Measurements from ENCODE around the gene WNK2.

The WNK2 gene

DNA sequence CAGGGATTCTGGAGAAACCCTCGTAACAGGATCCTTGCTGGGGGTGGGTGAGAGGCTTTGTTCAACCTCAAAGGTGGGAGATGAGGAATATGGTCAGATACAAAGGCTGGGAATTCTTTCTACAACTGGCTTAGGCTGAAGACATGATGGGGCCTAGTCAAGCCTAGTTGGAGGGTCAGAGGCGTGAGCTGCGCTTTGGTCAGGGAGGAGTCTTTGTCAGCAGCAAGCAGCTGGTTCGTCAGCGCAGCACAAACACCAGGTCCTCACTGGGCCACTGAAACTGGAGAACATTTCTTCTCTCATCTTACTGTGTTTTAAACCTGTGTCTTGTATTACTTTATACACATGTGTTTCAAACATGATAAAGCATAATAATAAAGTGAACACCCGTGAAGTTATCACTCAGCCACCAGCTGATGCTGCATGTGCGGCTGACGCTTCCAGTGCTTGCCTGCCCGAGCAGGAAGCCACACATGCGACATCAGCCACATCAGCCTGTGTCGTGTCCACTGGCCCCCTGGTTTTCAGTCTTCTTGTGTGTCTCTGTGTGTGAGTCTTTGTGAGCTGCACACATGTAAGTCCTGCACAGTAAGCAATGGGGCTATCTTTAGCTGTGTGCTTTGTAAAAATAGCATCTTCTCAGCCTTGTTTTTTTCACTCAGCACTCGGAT, 81.5 kb downstream of the WNK2 start:
- no peak for DNase-seq (ENCODE audit: low read depth in 1 of 2, low spot score in 1 of 2)

GRCh38 chr9:93265972-93266371, 82.0 kb downstream of the WNK2 start:
- DNase-seq (ENCODE audit: low read depth in 1 of 2, low spot score in 1 of 2) = no peak

GRCh38 chr9:93266521-93267001, 82.6 kb downstream of the WNK2 start:
- no peak for DNase-seq (ENCODE audit: low read depth in 1 of 2, low spot score in 1 of 2)

- DNase-seq (ENCODE audit: low read depth in 1 of 2, low spot score in 1 of 2) = no peak
Measured at GRCh38 chr9:93267091-93267541, 83.2 kb downstream of the WNK2 start.

DNA sequence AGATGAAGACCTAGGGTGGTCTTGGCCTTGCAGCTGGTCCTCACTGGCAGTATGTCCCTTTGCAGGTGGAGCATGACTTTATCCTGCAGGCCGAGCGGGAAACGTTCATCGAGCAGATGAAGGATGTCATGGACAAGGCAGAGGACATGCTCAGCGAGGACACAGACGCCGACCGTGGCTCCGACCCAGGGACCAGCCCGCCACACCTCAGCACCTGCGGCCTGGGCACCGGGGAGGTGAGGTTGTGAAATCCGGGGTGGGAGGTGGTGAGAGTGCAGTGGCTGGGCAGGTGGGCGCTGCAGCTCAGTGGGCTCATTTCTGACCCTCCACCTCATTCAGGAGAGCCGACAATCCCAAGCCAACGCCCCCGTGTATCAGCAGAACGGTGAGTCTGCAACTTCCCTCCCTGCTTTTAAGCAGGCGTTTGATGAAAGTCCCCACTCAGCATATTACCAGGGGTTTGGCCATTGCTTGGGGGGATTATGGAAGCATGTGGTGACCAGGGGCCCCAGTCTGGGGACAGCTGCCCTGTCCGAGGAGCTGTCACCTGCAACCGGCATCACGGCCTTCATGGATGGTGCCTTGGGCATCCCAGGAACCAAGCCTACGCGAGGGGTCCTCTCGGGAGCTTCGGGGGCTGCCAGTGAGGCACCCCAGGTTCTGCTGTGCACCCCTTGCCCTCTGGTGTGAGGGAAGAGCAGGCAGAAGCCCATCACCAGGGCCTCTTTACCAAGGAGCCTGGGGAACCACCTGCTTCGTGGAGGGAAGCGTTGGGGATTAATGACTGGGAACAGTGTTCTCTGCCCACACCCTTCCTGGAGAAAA, 84.0 kb downstream of the WNK2 start:
- DNase-seq (ENCODE audit: low read depth in 1 of 2, low spot score in 1 of 2) = no peak

DNA sequence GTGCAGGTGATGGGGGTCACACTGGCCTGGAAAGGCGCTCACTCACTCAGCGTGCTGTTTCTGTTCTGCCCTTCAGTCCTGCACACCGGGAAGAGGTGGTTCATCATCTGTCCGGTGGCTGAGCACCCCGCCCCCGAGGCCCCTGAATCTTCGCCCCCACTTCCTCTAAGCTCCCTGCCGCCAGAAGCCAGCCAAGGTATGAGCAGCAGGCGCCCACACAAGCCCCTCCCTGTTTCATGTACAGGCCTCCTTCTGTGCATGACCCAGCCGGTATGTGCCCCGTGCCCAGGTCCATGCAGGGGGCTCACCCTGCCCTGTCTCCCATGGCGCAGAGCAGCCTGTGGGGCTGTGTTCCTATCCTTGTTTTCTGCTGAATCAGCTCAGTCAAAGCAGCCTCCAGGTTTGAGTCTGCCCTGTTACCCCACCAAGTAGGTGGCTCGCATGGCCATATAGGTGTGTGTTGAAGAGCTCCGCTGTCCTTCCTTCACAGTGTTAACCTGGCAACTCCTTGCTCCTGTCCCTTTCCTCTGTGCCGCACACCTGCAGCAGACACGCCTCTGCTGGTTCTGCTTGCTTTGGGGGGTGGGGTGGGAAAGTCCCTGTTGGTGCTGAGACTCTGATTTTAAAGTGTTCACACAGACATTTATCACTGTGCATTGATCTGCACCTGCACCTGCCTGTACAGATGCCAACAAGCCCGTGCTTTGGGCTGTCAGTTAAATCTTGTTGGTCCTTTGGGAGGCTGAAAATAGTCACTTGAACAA, 84.8 kb downstream of the WNK2 start:
- no peak for DNase-seq (ENCODE audit: low read depth in 1 of 2, low spot score in 1 of 2)

DNA sequence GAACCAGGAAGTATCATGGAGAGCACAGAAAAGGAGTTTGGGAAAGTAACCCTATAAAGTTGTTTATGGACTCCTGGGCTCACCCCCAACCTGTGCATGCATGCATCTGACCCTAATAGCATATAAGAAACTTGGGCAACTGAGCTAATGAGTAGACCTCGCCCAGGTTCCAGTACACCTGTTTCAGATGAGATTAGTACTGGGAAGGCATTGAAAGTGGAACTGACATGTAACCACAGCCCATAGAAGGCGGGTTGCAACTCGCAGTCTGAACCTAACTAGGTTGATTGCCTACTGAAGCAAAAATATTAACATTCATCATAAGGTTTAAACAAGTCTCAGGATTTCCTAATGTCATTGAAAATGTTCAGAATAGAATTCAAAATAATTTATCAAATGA, 87.0 kb downstream of the WNK2 start:
- no peak for DNase-seq (ENCODE audit: low read depth in 1 of 2, low spot score in 1 of 2)

DNA sequence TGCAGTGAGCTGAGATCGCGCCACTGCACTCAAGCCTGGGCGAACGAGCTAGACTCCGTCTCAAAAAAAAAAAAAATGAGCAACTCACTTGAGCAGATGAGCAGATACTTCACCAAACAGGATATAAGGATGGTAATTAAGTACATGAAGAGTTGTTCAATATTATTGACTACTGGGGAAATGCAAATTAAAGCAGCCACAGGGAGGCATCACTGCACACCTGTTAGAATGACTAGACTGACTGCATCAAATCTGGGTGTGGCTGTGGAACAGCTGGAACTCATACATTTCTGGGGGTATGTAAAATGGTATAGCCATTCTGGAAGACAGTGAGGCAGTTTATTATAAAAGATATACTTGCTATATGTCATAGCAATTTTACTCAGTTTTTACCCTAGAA, 93.0 kb downstream of the WNK2 start:
- DNase-seq (ENCODE audit: low read depth in 1 of 2, low spot score in 1 of 2) = no peak

DNA sequence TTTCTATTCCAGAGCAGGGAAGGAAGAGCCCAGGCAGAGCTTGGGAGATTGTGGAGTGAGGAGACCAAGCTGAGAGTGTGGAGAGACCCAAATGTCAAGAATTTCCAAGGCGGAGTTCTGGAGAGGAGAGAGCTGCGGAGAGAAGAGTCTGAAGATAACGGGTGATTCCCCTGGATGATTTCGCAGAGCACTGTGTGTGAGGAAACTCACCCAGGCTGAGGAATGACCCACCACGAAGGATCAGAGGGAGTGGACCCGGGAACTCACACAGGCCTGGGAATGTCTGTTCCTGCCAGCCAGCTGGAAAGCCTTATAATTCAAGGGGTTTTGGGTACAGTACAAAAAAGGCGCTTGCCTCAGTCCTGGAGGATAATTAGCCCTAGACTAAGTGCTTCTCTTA, 94.2 kb downstream of the WNK2 start:
- DNase-seq (ENCODE audit: low read depth in 1 of 2, low spot score in 1 of 2) = no peak

DNA sequence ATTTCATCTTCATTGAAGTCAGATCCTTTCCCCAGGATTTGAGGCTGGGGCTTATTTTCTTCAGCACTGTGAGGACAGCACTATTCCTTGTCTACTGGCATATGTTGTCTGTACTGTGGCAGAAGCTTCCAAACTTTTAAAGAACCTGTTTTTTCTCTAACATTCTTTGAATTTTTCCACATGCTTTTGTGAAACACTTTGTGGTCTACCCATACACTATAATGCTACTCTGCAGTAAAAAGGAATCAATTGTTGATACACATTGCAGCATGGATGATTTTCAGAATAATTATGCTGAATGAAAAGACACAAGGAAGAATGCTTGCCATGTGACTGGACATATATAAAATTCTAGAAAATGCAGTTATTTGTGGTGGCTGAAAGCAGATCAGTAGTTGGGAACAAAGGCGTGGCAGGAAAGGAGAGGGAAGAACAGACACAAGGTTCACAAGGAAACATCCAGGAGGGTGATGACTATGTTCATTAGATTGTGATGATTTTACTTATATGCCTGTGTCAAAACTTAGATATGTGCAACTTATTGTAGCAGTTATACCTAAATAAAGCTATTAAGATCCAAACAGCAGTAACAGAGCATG, 96.8 kb downstream of the WNK2 start:
- DNase-seq (ENCODE audit: low read depth in 1 of 2, low spot score in 1 of 2) = no peak

- DNase-seq (ENCODE audit: low read depth in 1 of 2, low spot score in 1 of 2) = no peak
Measured at GRCh38 chr9:93286252-93287188, 102.6 kb downstream of the WNK2 start.

DNA sequence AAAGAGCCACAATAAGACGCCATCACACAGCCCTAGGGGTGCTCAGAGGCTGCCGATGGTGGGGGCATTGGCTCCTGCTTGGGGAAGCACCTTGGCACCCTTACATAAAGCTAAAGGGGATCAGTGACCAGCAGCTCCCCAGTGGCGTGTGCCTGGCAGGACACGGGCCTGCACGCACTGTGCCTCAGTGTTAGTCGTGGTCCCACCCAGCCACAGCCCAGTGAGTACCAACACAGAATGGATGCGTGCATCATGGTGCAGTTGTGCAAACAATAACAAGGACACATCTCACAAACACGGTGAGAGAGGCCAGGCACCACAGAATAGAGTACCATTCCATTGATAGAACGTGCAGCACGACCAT, 103.2 kb downstream of the WNK2 start:
- DNase-seq (ENCODE audit: low read depth in 1 of 2, low spot score in 1 of 2) = no peak

GRCh38 chr9:93287593-93287992, 103.7 kb downstream of the WNK2 start:
- DNase-seq (ENCODE audit: low read depth in 1 of 2, low spot score in 1 of 2) = no peak

GRCh38 chr9:93288341-93288740, 104.4 kb downstream of the WNK2 start:
- DNase-seq (ENCODE audit: low read depth in 1 of 2, low spot score in 1 of 2) = no peak

DNA sequence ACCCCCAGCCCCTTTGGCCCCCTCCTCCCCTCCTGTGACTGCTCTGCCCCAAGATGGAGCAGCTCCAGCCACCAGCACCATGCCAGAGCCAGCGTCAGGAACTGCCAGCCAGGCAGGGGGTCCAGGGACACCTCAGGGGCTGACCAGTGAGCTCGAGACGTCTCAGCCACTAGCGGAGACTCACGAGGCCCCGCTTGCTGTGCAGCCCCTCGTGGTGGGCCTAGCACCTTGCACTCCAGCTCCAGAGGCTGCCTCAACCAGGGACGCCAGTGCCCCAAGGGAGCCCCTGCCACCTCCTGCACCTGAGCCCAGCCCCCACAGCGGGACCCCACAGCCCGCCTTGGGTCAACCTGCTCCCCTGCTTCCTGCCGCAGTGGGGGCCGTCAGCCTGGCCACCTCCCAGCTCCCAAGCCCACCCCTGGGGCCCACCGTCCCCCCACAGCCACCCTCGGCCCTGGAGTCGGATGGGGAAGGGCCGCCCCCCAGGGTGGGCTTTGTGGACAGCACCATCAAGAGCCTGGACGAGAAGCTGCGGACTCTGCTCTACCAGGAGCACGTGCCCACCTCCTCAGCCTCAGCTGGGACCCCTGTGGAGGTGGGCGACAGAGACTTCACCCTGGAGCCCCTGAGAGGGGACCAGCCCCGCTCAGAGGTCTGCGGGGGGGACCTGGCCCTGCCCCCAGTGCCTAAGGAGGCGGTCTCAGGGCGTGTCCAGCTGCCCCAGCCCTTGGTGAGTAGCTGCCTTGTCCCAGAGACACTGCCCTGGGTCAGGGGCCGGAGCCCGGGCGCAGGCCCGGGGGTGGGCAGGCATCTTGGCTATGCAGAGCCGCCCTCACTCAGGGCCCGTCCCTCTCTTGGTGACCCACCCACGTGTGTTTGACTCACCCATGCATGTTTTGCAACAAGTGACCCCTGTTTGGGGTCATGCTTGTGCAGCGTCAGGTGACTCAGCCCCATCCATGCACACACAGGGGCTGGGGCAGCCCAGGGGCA, 105.2 kb downstream of the WNK2 start:
- DNase-seq (ENCODE audit: low read depth in 1 of 2, low spot score in 1 of 2) = no peak

DNA sequence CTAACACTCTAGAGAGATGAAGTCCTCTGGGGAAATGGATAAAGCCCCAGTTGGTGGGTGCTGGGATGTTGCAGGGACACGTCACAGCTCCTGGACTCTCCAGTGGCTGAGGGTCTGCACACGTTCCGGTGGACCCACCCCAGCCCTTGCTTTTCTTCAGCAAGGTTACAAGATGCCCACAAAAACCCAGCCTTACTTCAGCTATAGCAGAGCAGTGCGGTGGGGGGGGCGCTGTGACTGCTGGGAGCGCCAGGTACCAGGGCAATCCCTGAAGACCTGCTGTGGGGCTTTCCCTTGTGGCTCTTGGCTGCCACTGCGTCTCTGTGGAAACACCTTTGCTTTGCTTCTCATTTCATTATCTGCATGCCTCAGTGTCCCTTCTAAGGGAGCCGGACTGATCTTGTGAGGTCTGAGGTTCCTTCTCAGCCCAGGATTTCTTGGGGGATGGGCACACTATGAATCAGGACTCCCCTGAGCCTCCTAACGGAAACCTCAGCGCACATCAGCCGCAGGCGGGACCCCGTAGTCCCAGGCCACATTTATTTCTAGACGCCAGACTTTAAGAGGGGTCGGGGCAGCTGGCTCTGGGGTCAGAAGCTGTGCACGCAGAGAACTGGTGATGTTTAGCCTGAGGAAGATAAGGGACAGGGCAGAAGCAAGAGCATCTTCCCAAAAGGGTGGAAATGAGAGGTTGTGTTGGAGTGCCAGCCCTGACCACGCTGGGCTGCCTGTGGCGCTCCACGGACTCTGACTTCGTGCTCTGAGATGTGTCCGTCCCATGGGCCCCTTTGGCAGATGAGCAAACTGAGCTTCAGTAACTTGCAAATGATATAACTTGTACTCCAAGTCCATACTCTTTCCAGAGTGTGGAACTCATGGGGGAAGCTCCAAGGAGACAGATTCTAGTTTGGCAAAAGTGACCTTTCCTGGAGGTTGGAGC, 106.8 kb downstream of the WNK2 start:
- no peak for DNase-seq (ENCODE audit: low read depth in 1 of 2, low spot score in 1 of 2)

DNA sequence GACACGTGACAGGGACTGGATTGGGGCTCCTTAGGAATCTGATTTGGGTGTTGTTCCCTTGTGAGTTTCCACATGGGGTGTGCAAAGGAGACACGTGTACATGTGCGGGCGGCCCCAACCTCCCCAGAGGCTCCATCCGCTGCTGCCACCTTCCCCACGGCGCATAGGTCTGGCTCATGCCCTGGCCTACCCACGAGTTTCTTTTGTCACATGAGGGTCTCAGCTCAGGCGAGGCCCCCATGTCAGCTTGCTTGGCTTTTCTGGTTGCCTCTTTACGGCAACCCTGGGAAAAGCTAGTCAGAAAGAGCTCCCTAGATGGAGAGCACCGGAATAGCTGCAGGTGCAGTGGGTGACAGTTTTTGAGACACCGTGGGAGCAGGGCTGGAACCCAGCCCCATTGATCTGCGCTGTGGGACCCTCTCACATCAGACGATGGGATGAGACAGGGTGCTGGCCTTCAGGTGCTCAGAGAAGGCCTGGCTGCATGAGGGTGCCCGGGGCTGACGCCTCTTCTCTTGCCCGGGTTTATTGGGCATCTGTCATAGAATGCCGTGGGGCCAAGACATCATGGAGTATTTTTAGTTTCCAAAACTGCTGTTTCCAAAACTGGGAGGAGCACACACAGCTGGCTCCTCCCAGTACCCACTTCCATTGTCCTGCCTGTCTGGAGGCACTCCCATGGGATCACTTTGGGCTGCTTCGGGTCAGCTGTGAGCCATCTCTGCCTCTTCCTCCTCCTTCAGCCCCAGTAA, 107.8 kb downstream of the WNK2 start:
- DNase-seq (ENCODE audit: low read depth in 1 of 2, low spot score in 1 of 2) = no peak
